Immature natural killer cell (primary cell): ENCODE results near the gene MICOS13. TPM values are rescaled to one million over a fixed set of nuclear protein-coding genes. Genes with fewer than 3 reads are reported as not detected.
A peak's percentile ranks its signal among the peaks of the same experiment; 100 is the strongest.

Experiments used
- DNase-seq, 3 donors: peaks; one replicate each; pipeline ENCODE4 v3.0.0; 2022; ENCODE audit warnings: mixed read lengths in 1 of 3
- H3K27ac Mint-ChIP-seq, 6 donors: one replicate each; pipeline ENCODE4 v1.8.0; 2020; ENCODE audit warnings: mixed read lengths in 6 of 6, mild to moderate bottlenecking in 5 of 6, inconsistent platforms in 4 of 6, moderate library complexity in 3 of 6
- H3K27me3 Mint-ChIP-seq, 3 donors: one replicate each; pipeline ENCODE4 v1.8.0; 2020 to 2021; ENCODE audit warnings: low read depth in 3 of 3, mild to moderate bottlenecking in 3 of 3, mixed read lengths in 3 of 3, moderate library complexity in 3 of 3, inconsistent platforms in 1 of 3
- H3K36me3 Mint-ChIP-seq, 3 donors: one replicate each; pipeline ENCODE4 v1.8.0; 2020; ENCODE audit warnings: mixed read lengths in 3 of 3, inconsistent platforms in 2 of 3, mild to moderate bottlenecking in 2 of 3
- H3K4me1 Mint-ChIP-seq, 2 donors: one replicate each; pipeline ENCODE4 v1.8.0; 2020; ENCODE audit warnings: inconsistent platforms in 2 of 2, mild to moderate bottlenecking in 2 of 2, mixed read lengths in 2 of 2, moderate library complexity in 1 of 2
- H3K4me3 Mint-ChIP-seq, 5 donors: one replicate each; pipeline ENCODE4 v1.8.0; 2020; ENCODE audit warnings: mild to moderate bottlenecking in 5 of 5, mixed read lengths in 5 of 5, inconsistent platforms in 3 of 5, moderate library complexity in 3 of 5
- H3K9me3 Mint-ChIP-seq, 6 donors: one replicate each; pipeline ENCODE4 v1.8.0; 2020; ENCODE audit warnings: mild to moderate bottlenecking in 6 of 6, mixed read lengths in 6 of 6, inconsistent platforms in 4 of 6, moderate library complexity in 3 of 6
- polyA plus RNA-seq, 3 donors: library from polyadenylated mRNA; unstranded; fragments of 300-500 nt; fragmentation: Illumina TruSeq; gene quantifications; one replicate each; pipeline ENCODE4 v1.2.3, GENCODE V29; 2021

MICOS13 gene
- polyA plus RNA-seq, 3 donors from 2014 or later = 85.1 to 134 (median 98.2) TPM

- Mint-ChIP-seq H3K36me3 (peaks cover 0 to 8% (median 2%) of the 10 kb centered on the region in 3 donors), H3K4me3 (peak overlapping the region in 1 of 5 donors; percentile 14)
Measured at GRCh38 chr19:5632657-5633056, 47.7 kb downstream of the MICOS13 start.

GRCh38 chr19:5632241-5632612 is 48.1 kb downstream of the MICOS13 start:
- Mint-ChIP-seq H3K27me3 (peaks cover 0 to 3% (median 0%) of the 10 kb centered on the region in 3 donors), H3K36me3 (peaks cover 0 to 11% (median 6%) of the 10 kb centered on the region in 3 donors), H3K9me3 (no peaks in the 10 kb centered on the region), H3K4me3 (peak overlapping the region in 2 of 5 donors; percentile 1 to 14), H3K4me1 (peaks cover 60 to 89% of the 10 kb centered on the region in 2 donors), H3K27ac (peak overlapping the region in 2 of 6 donors; percentile 8 to 49)
- no peak for DNase-seq

More at GRCh38 chr19:5632657-5633056, 47.7 kb downstream of the MICOS13 start:
- DNase-seq = no peak
- H3K4me1 Mint-ChIP-seq = peaks cover 60 to 88% of the 10 kb centered on the region in 2 donors
- H3K27me3 Mint-ChIP-seq = peaks cover 0 to 2% (median 0%) of the 10 kb centered on the region in 3 donors
- peak overlapping the region in 2 of 6 donors; percentile 49 to 56 for H3K27ac Mint-ChIP-seq
- no peaks in the 10 kb centered on the region for H3K9me3 Mint-ChIP-seq

GRCh38 chr19:5631567-5632240 is 48.6 kb downstream of the MICOS13 start:
- Mint-ChIP-seq H3K4me1 (peaks cover 60 to 90% of the 10 kb centered on the region in 2 donors), H3K27me3 (peaks cover 0 to 3% (median 0%) of the 10 kb centered on the region in 3 donors), H3K36me3 (peaks cover 0 to 11% (median 6%) of the 10 kb centered on the region in 3 donors), H3K27ac (peak overlapping the region in 2 of 6 donors; percentile 8 to 49), H3K4me3 (peak overlapping the region in 2 of 5 donors; percentile 2 to 24), H3K9me3 (no peaks in the 10 kb centered on the region)
- no peak for DNase-seq

GRCh38 chr19:5628919-5629481 is 51.3 kb downstream of the MICOS13 start:
- peaks cover 73 to 91% of the 10 kb centered on the region in 2 donors for H3K4me1 Mint-ChIP-seq
- H3K36me3 Mint-ChIP-seq = peaks cover 0 to 24% (median 12%) of the 10 kb centered on the region in 3 donors
- H3K27ac Mint-ChIP-seq = peak overlapping the region; percentile 54 to 79 (median 71)
- H3K27me3 Mint-ChIP-seq = peaks cover 4 to 10% (median 5%) of the 10 kb centered on the region in 3 donors
- peak overlapping the region in 2 of 5 donors; percentile 33 to 49 for H3K4me3 Mint-ChIP-seq
- no peaks in the 10 kb centered on the region for H3K9me3 Mint-ChIP-seq
- DNase-seq = no peak

GRCh38 chr19:5628461-5628860 is 51.9 kb downstream of the MICOS13 start:
- H3K27me3 Mint-ChIP-seq = peaks cover 4 to 12% (median 5%) of the 10 kb centered on the region in 3 donors
- peaks cover 0 to 24% (median 12%) of the 10 kb centered on the region in 3 donors for H3K36me3 Mint-ChIP-seq
- peaks cover 75 to 91% of the 10 kb centered on the region in 2 donors for H3K4me1 Mint-ChIP-seq
- peak overlapping the region in 1 of 5 donors; percentile 1 for H3K4me3 Mint-ChIP-seq
- no peaks in the 10 kb centered on the region for H3K9me3 Mint-ChIP-seq
- DNase-seq = no peak
- peak overlapping the region in 5 of 6 donors; percentile 54 to 75 (median 68) for H3K27ac Mint-ChIP-seq

Other genes with a start within 250 kb of the MICOS13 start
- not detected for gene ZNRF4, start 225.1 kb downstream of the MICOS13 start, polyA plus RNA-seq
- under 1 TPM in 1 of 3 donors, not detected in 2; 0.06 TPM for gene TINCR, start 112.6 kb downstream of the MICOS13 start, polyA plus RNA-seq
- gene SAFB2, start 57.7 kb downstream of the MICOS13 start, polyA plus RNA-seq = 10 to 100 TPM; 12.8 to 43.4 (median 19.6) TPM
- gene SAFB, start 57.4 kb downstream of the MICOS13 start, polyA plus RNA-seq = 100 to 1,000 TPM in 1 of 3 donors, 10 to 100 TPM in 1, 1 to 10 TPM in 1; 6.4 to 103 (median 29.6) TPM
- gene HSD11B1L, start 511 bp upstream of the MICOS13 start, polyA plus RNA-seq = 1 to 10 TPM; 2.0 to 3.1 (median 2.5) TPM
- 1,000 to 10,000 TPM in 1 of 3 donors, 100 to 1,000 TPM in 2; 550 to 1,524 (median 935) TPM for gene RPL36, start 9.8 kb upstream of the MICOS13 start, polyA plus RNA-seq
- 10 to 100 TPM in 2 of 3 donors, 1 to 10 TPM in 1; 8.4 to 24.2 (median 11.3) TPM for gene LONP1, start 39.6 kb upstream of the MICOS13 start, polyA plus RNA-seq
- gene CATSPERD, start 40.1 kb upstream of the MICOS13 start, polyA plus RNA-seq = not detected
- not detected for gene PRR22, start 104.2 kb upstream of the MICOS13 start, polyA plus RNA-seq
- 10 to 100 TPM; 21.2 to 42.5 (median 33.4) TPM for gene DUS3L, start 110.6 kb upstream of the MICOS13 start, polyA plus RNA-seq
- gene NRTN, start 124.6 kb upstream of the MICOS13 start, polyA plus RNA-seq = under 1 TPM in 1 of 3 donors, not detected in 2; 0.56 TPM
- not detected for gene FUT6, start 159.2 kb upstream of the MICOS13 start, polyA plus RNA-seq
- gene FUT3, start 170.9 kb upstream of the MICOS13 start, polyA plus RNA-seq = not detected
- gene FUT5, start 190.0 kb upstream of the MICOS13 start, polyA plus RNA-seq = not detected
- gene NDUFA11, start 223.3 kb upstream of the MICOS13 start, polyA plus RNA-seq = 100 to 1,000 TPM; 329 to 666 (median 378) TPM
- 1 to 10 TPM; 2.2 to 6.5 (median 5.2) TPM for gene VMAC, start 224.4 kb upstream of the MICOS13 start, polyA plus RNA-seq
- gene CAPS, start 233.7 kb upstream of the MICOS13 start, polyA plus RNA-seq = 1 to 10 TPM in 2 of 3 donors, under 1 TPM in 1; 0.32 to 4.1 (median 2.2) TPM